GM23338 (cell line): ENCODE measurements around the gene IRX1. TPM values are rescaled to one million over a fixed set of nuclear protein-coding genes. Genes with fewer than 3 reads are reported as not detected.

Experiments used
- ATAC-seq: fragments of 200-7000 bp; cut with Tn5 transposase; 3 replicates; pipeline ENCODE4 v1.9.1; 2020
- DNase-seq: peaks from one replicate; pipeline ENCODE4 v3.0.0-alpha.2; 2015; ENCODE audit warnings: low spot score
- H2AFZ ChIP-seq: fragments of 200-600 bp; sonication (generic); 2 replicates; pipeline ENCODE4 v1.8.0; 2016; ENCODE audit warnings: antibody characterized with exemption, mild to moderate bottlenecking, moderate library complexity
- H3F3A ChIP-seq: fragments of 200-600 bp; sonication (generic); replicated peaks from 2 replicates; pipeline ENCODE4 v1.8.0; 2017; ENCODE audit warnings: antibody characterized with exemption, mixed run types, low read depth
- H3K27ac ChIP-seq: fragments of 200-600 bp; sonication (generic); 2 replicates; pipeline ENCODE4 v1.6.1; 2016; ENCODE audit warnings: low read depth
- H3K27me3 ChIP-seq: fragments of 200-600 bp; sonication (generic); 2 replicates; pipeline ENCODE4 v1.8.0; 2016; ENCODE audit warnings: mild to moderate bottlenecking, mixed run types, moderate library complexity; ENCODE audit not compliant: insufficient read depth
- H3K36me3 ChIP-seq: fragments of 200-600 bp; sonication (generic); 2 replicates; pipeline ENCODE4 v1.8.0; 2016; ENCODE audit warnings: mild to moderate bottlenecking; ENCODE audit not compliant: insufficient read depth
- H3K4me1 ChIP-seq: fragments of 200-600 bp; sonication (generic); 2 replicates; pipeline ENCODE4 v1.8.0; 2016; ENCODE audit warnings: mild to moderate bottlenecking, moderate library complexity; ENCODE audit not compliant: insufficient read depth
- H3K4me2 ChIP-seq: fragments of 200-600 bp; sonication (generic); 2 replicates; pipeline ENCODE4 v1.7.1; 2017; ENCODE audit warnings: mixed run types
- H3K4me3 ChIP-seq: fragments of 200-600 bp; sonication (generic); 2 replicates; pipeline ENCODE4 v1.6.1; 2016; ENCODE audit warnings: mixed run types
- H3K79me2 ChIP-seq: fragments of 200-600 bp; sonication (generic); replicated peaks from 2 replicates; pipeline ENCODE4 v1.8.0; 2017; ENCODE audit warnings: mild to moderate bottlenecking; ENCODE audit not compliant: insufficient read depth
- H3K9me2 ChIP-seq: fragments of 200-600 bp; sonication (generic); 2 replicates; pipeline ENCODE4 v1.8.0; 2017; ENCODE audit not compliant: insufficient read depth
- H4K20me1 ChIP-seq: fragments of 200-600 bp; sonication (generic); replicated peaks from 2 replicates; pipeline ENCODE4 v1.8.0; 2017; ENCODE audit warnings: mild to moderate bottlenecking; ENCODE audit not compliant: insufficient read depth
- H3K27ac Mint-ChIP-seq: 2 replicates; pipeline ENCODE4 v1.8.0; 2020; ENCODE audit warnings: inconsistent platforms, mild to moderate bottlenecking, moderate library complexity, mixed read lengths
- H3K27me3 Mint-ChIP-seq: 3 replicates; pipeline ENCODE4 v1.8.0; 2022; ENCODE audit warnings: low read depth, mild to moderate bottlenecking, moderate library complexity, mixed read lengths, inconsistent platforms; ENCODE audit not compliant: insufficient read depth, poor library complexity
- H3K36me3 Mint-ChIP-seq: 3 replicates; pipeline ENCODE4 v1.8.0; 2021; ENCODE audit warnings: low read depth, mild to moderate bottlenecking, inconsistent platforms, moderate library complexity, mixed read lengths
- H3K4me1 Mint-ChIP-seq: 3 replicates; pipeline ENCODE4 v1.8.0; 2020; ENCODE audit warnings: mild to moderate bottlenecking, inconsistent platforms, mixed read lengths
- H3K4me3 Mint-ChIP-seq: 3 replicates; pipeline ENCODE4 v1.8.0; 2021; ENCODE audit warnings: moderate library complexity, mild to moderate bottlenecking, inconsistent platforms, mixed read lengths
- H3K9me3 Mint-ChIP-seq: 3 replicates; pipeline ENCODE4 v1.8.0; 2020; ENCODE audit warnings: moderate library complexity, mild to moderate bottlenecking, inconsistent platforms, mixed read lengths
- CREB1 ChIP-seq: fragments of 250-450 bp; sonication (Bioruptor Pico); IDR thresholded peaks from 2 replicates; pipeline ENCODE4 v1.5.0; 2020; ENCODE audit warnings: low read depth, mild to moderate bottlenecking, moderate library complexity
- CTCF ChIP-seq, 2 experiments: fragments of 200-600 bp in 1 of 2; sonication (generic) in 1 of 2; conservative IDR thresholded peaks; 2 replicates each; pipeline versions ENCODE4 v1.5.1 to v1.6.1; 2016 to 2017; ENCODE audit warnings: antibody characterized with exemption in 2 of 2, low read depth in 2 of 2, mild to moderate bottlenecking in 2 of 2, moderate library complexity in 1 of 2
- ETS1 ChIP-seq: IDR thresholded peaks from 2 replicates; pipeline ENCODE4 v1.6.1; 2016; ENCODE audit warnings: antibody characterized with exemption
- EZH2 ChIP-seq: fragments of 200-600 bp; sonication (generic); IDR thresholded peaks from one replicate; pipeline ENCODE4 v1.8.0; 2017; ENCODE audit warnings: antibody characterized with exemption, mild to moderate bottlenecking, low read depth; ENCODE audit not compliant: unreplicated experiment
- EZH2phosphoT487 ChIP-seq: fragments of 200-600 bp; sonication (generic); IDR thresholded peaks from one replicate; pipeline ENCODE4 v1.8.1; 2018; ENCODE audit warnings: antibody characterized with exemption; ENCODE audit not compliant: unreplicated experiment
- JUNB ChIP-seq: IDR thresholded peaks from one replicate; pipeline ENCODE4 v1.6.1; 2016; ENCODE audit warnings: antibody characterized with exemption; ENCODE audit not compliant: unreplicated experiment
- POLR2AphosphoS5 ChIP-seq: IDR thresholded peaks from 2 replicates; pipeline ENCODE4 v1.6.1; 2016; ENCODE audit warnings: antibody characterized with exemption, low read depth
- ZNF114 ChIP-seq: fragments of 250-450 bp; sonication (Bioruptor Pico); IDR thresholded peaks from 2 replicates; pipeline ENCODE4 v1.5.0; 2020; ENCODE audit warnings: mild to moderate bottlenecking, moderate library complexity
- ZNF331 ChIP-seq: fragments of 250-450 bp; sonication (Bioruptor Pico); IDR thresholded peaks from 2 replicates; pipeline ENCODE4 v1.5.0; 2020; ENCODE audit warnings: low read depth, mild to moderate bottlenecking, moderate library complexity
- polyA plus RNA-seq: library from polyadenylated mRNA; unstranded; fragments of >200 nt; fragmentation: Nextera tagmentation; extraction: Ambion mirVana; gene quantifications from 2 replicates; pipeline ENCODE4 v1.2.1, GENCODE V29; 2016
- total RNA-seq: library from RNA; depleted of rRNA; stranded (reverse); fragments of >200 nt; shearing (Covaris generic); gene quantifications from 2 replicates; pipeline ENCODE4 v1.2.3, GENCODE V29; 2014
- TF ChIP-seq, protein P1 (sequence below): fragments of 250-450 bp; sonication (Bioruptor Pico); IDR thresholded peaks from 2 replicates; pipeline ENCODE4 v1.5.0; 2020; ENCODE audit warnings: mild to moderate bottlenecking, moderate library complexity

IRX1 gene
- total and polyA plus RNA-seq, 2 experiments from 2014 or later: 0.11 to 1.8 TPM

DNA sequence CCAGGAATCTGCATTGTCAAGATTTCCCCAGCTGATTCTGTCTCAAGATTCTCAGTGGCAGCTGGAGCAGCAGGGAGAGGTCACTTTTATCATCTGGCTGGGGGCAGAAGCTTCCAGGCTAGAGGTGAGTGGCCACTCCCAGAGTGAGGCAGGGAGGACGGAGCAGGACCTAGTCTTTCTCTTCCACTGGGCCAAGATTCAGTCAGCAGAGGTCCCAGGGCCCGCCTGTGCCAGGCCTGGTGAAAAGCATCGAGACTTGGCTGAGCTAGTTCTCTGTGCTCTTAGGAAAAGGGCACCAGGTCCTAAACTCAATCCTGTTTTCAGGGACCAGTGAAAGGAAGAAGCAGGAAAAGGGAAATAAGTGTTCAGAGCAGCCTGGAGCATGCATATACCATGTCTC lies 46.6 kb downstream of the IRX1 start:
- H3K4me1 Mint-ChIP-seq: peaks cover 5% of the 10 kb centered on the region; the same call in 2 of the 3 replicates
- DNase-seq (no peak), ATAC-seq (no peak)
- no peak for TF ChIP-seq POLR2AphosphoS5
- no peak for TF ChIP-seq EZH2phosphoT487
- TF ChIP-seq ZNF331 (CRISPR knock-in tag): no peak
- TF ChIP-seq ZNF114 (CRISPR knock-in tag): no peak
- TF ChIP-seq, protein P1, sequence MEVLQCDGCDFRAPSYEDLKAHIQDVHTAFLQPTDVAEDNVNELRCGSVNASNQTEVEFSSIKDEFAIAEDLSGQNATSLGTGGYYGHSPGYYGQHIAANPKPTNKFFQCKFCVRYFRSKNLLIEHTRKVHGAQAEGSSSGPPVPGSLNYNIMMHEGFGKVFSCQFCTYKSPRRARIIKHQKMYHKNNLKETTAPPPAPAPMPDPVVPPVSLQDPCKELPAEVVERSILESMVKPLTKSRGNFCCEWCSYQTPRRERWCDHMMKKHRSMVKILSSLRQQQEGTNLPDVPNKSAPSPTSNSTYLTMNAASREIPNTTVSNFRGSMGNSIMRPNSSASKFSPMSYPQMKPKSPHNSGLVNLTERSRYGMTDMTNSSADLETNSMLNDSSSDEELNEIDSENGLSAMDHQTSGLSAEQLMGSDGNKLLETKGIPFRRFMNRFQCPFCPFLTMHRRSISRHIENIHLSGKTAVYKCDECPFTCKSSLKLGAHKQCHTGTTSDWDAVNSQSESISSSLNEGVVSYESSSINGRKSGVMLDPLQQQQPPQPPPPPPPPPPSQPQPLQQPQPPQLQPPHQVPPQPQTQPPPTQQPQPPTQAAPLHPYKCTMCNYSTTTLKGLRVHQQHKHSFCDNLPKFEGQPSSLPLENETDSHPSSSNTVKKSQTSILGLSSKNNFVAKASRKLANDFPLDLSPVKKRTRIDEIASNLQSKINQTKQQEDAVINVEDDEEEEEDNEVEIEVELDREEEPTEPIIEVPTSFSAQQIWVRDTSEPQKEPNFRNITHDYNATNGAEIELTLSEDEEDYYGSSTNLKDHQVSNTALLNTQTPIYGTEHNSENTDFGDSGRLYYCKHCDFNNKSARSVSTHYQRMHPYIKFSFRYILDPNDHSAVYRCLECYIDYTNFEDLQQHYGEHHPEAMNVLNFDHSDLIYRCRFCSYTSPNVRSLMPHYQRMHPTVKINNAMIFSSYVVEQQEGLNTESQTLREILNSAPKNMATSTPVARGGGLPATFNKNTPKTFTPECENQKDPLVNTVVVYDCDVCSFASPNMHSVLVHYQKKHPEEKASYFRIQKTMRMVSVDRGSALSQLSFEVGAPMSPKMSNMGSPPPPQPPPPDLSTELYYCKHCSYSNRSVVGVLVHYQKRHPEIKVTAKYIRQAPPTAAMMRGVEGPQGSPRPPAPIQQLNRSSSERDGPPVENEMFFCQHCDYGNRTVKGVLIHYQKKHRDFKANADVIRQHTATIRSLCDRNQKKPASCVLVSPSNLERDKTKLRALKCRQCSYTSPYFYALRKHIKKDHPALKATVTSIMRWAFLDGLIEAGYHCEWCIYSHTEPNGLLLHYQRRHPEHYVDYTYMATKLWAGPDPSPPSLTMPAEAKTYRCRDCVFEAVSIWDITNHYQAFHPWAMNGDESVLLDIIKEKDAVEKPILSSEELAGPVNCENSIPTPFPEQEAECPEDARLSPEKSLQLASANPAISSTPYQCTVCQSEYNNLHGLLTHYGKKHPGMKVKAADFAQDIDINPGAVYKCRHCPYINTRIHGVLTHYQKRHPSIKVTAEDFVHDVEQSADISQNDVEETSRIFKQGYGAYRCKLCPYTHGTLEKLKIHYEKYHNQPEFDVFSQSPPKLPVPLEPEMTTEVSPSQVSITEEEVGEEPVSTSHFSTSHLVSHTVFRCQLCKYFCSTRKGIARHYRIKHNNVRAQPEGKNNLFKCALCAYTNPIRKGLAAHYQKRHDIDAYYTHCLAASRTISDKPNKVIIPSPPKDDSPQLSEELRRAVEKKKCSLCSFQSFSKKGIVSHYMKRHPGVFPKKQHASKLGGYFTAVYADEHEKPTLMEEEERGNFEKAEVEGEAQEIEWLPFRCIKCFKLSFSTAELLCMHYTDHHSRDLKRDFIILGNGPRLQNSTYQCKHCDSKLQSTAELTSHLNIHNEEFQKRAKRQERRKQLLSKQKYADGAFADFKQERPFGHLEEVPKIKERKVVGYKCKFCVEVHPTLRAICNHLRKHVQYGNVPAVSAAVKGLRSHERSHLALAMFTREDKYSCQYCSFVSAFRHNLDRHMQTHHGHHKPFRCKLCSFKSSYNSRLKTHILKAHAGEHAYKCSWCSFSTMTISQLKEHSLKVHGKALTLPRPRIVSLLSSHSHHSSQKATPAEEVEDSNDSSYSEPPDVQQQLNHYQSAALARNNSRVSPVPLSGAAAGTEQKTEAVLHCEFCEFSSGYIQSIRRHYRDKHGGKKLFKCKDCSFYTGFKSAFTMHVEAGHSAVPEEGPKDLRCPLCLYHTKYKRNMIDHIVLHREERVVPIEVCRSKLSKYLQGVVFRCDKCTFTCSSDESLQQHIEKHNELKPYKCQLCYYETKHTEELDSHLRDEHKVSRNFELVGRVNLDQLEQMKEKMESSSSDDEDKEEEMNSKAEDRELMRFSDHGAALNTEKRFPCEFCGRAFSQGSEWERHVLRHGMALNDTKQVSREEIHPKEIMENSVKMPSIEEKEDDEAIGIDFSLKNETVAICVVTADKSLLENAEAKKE (CRISPR knock-in tag): no peak
- TF ChIP-seq JUNB: no peak
- no peak for TF ChIP-seq ETS1
- no peak for TF ChIP-seq EZH2
- TF ChIP-seq CTCF (conservative IDR thresholded peaks at IDR 0.05; ENCODE audit: low read depth in 2 of 2): no peak
- no peak for TF ChIP-seq CREB1 (CRISPR knock-in tag)
- H3K36me3 ChIP-seq: no peaks in the 10 kb centered on the region
- peaks cover 3% of the 10 kb centered on the region; the same call in 1 of the 2 replicates for H3K9me2 ChIP-seq
- H3F3A ChIP-seq: no peaks in the 10 kb centered on the region
- peaks cover 5% of the 10 kb centered on the region; the same call in 2 of the 3 replicates for H3K9me3 Mint-ChIP-seq
- H2AFZ ChIP-seq: no peak overlapping the region
- H3K4me2 ChIP-seq: no peak overlapping the region
- no peaks in the 10 kb centered on the region for H3K79me2 ChIP-seq
- H3K4me1 ChIP-seq: no peaks in the 10 kb centered on the region
- H3K4me3 Mint-ChIP-seq: no peak overlapping the region
- H3K36me3 Mint-ChIP-seq: no peaks in the 10 kb centered on the region; the same call in 2 of the 3 replicates
- H3K27me3 ChIP-seq: no peaks in the 10 kb centered on the region
- no peak overlapping the region for H3K4me3 ChIP-seq
- H3K27ac Mint-ChIP-seq: no peak overlapping the region
- no peaks in the 10 kb centered on the region for H4K20me1 ChIP-seq
- H3K27ac ChIP-seq: no peak overlapping the region
- H3K27me3 Mint-ChIP-seq: no peaks in the 10 kb centered on the region
